NK-92 (cell line): ENCODE measurements around the gene STT3B.
"Not testable (repeated sequence)": the region's sequence is repeated elsewhere in the genome, so short reads cannot be mapped to it uniquely, and the experiment has no call there.

ENCODE experiments used
- DNase-seq: peaks from one replicate; lab custom pipeline; 2025; ENCODE audit not compliant: unreplicated experiment; lab: John Stamatoyannopoulos, UW

Gene STT3B

DNA sequence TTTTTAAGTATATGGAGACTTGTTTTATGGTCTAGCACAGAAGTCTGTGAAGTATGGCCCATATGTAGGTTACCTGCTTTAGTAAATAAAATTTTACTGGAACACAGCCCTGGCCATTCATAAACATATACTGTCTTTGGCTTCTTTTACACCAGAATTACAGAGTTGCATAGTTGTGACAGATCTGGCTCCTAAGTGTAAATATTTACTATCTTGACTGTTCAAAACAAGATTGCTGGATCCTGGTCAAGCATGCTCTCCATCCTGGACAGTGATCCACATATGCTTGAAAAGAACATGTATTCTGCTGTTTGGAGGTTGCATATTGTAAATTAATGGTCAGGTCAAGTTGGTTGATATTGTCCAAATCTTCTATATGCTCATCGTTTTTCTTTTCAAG is 57.9 kb downstream of the STT3B start:
- no peak for DNase-seq

DNA sequence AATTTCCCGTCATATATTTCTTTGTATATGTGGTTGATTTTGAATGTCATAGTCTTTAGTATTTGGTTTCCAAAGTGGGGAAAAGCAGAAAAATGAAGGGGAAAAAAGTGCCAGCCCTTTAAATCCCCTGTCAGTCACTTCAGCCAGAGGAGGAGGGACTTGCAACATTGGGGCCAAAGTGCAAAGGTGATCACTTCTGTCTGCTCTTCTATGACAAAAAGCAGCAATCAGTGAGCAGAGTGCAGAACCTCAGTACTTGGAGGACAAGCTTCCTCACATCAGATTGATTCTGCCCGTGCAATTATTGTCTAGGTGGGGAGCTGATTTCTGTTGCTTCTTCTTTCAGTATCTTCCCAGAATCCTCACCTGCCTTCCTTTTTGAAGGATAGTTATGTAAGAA is 60.0 kb downstream of the STT3B start:
- no peak for DNase-seq

DNA sequence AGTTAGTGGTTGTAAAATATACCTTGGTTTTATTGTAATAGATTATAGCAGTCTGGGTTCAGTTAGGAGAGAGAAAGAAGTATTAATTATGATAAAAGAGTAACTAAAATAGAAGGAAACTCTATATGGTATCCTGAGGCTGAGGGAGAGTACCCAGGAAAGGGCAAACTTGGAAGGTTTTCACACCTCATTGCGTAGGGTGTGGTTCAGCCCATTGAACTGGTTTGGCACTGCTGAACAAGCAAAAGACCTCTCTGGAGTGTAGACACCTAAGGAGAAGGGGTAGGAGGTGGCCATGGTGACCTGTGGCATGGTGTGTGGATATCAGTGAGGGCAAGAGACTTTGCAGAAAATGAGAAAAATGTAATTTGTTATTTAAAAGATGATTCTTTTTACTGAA is 63.5 kb downstream of the STT3B start:
- DNase-seq, result no peak

DNA sequence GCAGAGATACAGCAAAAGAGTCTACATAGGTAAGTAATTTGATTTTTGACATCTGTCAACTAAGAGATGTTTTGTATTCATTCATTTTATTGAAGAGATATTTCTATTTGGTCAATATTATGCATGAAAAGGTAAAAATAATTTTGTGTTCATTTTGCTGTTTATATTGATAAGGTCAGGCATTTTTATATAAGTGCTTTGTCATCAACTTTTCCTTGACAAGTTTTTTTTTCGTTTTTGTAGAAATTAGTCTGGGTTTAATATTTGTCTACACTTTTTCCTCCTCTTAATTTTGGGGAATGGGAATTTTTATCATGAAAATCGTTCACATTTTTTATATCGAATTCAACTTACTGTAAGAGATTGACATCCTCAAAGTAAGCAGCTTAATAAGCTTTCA is 67.7 kb downstream of the STT3B start:
- no peak for DNase-seq

DNA sequence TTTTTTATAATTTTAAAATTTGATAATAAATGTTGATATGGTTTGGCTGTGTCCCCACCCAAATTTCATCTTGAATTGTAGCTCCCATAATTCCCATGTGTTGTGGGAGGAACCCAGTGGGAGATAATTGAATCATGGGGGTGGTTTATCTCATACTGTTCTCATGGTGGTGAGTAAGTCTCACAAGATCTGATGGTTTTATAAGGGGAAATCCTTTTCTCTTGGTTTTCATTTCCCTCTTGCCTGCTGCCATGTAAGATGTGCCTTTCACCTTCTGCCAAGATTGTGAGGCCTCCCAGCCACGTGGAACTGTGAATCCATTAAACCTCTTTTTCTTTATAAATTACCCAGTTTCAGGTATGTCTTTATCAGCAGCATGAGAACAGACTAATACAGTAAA is 72.6 kb downstream of the STT3B start:
- DNase-seq, result not testable (repeated sequence)

DNA sequence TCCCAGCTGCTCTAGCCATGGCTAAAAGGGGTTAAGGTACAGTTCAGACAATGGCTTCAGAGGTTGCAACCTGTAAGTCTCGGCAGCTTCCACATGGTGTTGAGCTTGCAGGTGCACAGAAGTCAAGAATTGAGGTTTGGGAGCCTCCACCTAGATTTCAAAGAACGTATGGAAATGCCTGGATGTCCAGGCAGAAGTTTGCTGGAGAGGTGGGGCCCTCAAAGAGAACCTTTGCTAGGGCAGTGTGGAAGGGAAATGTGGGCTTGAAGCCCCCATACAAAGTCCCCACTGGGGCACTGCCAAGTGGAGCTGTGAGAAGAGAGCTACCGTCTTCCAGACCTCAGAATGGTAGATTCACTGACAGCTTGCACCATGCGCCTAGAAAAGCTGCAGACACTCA is 73.7 kb downstream of the STT3B start:
- DNase-seq, result no peak

DNA sequence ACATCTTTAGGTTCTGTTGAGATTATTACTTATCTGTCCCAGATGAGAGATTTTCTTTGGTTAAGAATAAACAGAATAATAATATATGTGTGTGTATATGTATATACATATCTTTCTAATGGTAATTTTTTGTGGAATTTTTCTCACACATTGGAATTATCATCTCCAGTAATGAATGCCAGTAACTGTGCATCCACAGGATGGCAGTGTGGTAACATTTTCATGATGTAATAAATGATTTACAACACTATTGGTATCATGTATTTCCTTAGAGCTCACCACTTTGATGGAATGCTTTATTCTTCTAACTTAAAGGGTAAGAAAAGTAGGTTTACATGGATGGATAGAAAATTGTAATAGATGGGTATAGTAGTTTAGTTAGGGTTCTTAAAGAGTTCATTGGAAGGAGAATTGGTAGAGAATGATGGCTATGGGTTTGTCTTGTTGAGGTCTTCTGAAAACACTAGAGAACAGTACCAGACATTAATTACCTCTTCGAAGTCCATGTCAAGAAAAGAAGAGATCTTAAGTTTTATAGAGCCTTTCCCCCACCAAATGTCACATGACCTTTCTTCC is 78.1 kb downstream of the STT3B start:
- DNase-seq, result no peak

DNA sequence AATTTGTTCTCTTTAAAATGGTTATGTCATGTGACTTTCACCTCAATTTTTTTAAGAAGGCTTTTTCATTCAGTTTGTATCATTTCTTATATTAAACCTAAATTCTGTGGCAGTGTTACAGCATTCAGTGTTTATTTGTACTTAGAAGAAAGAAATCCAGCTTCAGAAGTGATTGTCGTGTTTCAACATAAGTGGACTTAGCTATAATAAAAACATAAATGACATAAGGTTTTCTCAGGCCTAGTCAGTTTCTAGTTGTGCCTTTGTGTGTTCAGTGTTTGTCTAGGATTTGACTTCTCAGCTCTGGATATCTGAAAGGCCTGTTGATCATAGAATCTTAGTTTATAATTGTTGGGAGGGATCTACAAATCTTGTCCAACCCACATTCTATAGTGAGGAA is 80.5 kb downstream of the STT3B start:
- no peak for DNase-seq

DNA sequence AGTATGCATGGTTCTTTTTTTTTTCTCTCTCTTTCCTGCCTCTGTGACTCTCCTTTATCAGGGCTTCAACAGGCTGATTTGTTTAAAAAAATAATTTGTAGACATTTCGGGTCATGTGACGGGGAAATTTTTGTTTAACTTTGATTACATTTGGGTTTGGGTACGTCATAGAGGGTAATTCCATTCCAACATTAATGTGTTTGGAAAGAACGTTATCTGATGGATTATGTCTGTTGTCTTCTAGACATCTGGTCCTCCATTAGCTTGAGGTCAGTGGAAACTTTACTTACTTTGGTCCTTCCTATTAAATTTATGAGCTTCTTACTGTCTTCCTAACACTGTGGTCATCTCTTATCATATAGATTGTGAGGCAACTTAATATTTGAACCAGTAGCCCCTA is 80.9 kb downstream of the STT3B start:
- no peak for DNase-seq

DNA sequence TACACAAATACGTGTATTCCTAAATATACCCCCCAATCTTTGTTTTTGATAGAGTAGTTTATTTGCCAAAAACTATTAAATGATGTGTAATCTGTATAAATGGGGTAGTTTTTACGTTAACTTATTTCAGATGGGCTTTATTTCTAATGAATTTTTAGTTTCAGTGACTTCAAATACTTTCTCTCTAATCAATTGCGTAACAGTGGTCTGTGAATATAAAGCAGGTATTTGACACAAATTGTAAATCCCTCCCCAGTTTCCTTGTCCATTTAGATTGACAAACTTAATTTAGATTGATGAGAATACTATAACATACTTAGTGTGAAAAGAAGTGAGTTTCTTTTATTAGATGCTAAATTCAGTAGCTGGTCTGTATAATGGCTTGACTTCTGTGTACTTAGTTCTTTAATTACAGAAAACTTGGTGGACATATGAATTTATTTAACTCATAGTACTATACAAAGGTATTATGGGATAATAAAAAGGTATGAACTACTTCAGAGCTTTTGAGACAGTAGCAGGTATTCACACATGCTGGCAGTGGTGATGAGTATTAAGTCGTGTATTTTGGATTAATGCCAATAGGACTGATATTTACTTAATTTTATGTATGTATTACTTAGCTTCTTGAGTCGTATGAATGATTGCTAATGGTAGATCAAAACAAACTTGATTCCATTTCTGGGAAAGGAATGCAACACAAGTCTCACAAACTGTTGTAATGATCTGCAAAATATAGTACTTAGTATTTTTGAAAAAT is 81.6 kb downstream of the STT3B start:
- DNase-seq, result no peak

DNA sequence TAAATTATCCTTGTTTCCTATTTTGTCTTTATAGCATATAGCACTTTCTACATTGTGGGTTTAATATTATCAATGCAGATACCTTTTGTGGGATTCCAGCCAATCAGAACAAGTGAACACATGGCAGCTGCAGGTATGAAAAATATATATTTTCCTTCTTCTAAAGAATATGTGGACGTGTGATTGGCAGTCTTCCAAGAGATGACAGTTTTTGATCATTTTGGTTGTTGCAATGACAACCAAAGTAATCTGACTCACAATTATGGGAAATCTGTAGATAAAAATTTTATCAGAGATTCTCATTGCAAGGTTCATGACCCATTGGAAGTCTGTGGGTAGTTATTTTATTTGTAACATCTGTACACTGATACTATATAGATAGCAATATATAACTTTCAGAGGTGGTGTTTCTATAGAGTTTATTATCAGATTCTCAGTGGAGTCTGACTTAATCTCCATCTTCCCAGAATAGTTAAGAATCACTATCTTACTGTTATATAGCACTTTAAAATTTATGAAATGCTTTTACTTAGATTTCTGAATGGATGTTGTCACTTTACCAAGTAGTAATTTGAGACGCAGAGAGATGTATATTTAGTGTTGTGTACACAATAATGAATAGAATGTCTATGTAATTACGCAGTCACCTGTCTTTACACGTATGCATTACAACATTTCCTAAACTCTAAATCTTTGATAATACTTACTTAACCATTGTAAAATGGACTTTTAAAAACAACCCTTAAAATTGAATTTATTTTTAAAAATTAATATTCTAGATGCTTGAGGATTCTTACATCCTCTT is 82.5 kb downstream of the STT3B start:
- no peak for DNase-seq

DNA sequence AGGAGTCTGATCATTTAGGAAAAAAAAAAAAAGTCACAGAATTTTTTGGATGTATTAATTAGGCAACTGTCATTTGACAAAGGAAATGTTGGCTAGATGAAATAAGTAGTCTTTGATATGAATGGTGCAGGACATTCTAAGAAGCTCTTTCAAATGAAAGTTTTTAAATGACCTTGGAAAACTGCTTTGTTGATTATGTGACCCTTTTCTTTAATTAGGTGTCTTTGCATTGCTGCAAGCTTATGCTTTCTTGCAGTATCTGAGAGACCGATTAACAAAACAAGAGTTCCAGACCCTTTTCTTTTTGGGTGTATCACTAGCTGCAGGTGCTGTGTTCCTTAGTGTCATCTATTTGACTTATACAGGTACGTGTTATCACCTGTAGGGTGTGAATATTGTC is 84.0 kb downstream of the STT3B start:
- no peak for DNase-seq

DNA sequence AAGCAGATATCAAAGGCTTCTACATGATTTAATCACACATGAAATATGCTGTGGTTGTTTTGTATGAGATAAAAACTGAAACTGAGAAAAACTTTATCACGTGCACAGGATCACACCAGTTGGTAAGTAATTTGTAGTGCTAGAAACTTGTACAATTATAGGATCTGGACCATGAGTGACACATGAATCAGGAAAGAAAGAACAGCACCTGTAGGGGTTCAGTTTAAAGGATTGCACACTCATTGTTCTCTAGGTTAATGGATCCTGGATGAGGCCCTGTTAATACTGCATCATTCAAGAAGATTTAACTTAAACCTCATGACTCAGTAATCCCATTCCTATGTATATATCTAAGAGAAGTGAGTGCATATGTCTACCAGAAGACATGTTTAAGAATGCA is 87.9 kb downstream of the STT3B start:
- no peak for DNase-seq

DNA sequence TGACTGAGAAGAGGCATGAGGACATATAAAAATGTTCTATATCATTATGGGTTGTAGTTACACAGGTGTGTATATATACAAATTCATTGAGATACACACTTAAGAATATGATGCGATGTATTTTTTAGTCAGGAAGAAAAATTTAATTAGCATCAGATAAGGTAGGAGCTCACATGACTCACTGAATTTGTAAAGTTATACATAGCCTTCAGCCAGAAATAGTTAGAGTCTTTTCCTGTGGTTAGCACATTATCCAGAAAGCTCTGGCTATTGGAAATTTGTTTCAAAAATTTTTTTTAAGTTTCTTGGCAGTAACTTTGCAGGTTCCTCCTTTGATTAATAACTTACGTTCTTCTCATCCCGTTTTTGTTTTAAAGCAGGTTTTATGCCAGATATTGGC is 88.6 kb downstream of the STT3B start:
- no peak for DNase-seq

DNA sequence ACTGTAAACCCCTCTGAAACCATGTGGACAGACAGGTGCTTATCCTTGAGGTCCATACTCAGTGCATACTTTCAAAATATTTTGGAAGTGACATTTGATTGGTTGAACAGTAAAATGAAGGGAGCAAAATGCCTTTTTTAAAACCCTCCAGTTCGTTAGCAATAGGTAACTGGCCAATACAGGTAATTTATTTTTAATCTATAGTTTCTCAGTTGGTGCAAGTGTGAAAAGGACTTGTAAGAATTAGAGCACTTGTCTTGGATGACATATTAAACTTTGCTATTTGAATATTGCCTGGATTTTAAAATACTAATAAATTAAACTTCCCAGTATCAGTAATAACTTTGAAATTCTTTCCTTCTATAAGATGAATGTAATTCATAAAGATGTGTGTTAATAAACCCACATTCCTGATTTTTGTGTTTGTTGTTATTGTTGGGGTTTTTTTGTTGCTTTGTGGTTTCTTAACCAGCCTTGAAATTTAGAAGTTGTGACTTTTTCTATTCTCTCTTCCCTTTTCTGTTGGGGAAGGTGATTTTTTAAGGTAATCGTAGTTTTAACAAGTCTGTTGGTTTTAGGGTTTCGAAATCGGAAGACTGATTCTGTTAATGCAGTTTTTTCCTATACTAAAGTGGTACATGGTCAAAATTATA is 90.0 kb downstream of the STT3B start:
- DNase-seq, result no peak

DNA sequence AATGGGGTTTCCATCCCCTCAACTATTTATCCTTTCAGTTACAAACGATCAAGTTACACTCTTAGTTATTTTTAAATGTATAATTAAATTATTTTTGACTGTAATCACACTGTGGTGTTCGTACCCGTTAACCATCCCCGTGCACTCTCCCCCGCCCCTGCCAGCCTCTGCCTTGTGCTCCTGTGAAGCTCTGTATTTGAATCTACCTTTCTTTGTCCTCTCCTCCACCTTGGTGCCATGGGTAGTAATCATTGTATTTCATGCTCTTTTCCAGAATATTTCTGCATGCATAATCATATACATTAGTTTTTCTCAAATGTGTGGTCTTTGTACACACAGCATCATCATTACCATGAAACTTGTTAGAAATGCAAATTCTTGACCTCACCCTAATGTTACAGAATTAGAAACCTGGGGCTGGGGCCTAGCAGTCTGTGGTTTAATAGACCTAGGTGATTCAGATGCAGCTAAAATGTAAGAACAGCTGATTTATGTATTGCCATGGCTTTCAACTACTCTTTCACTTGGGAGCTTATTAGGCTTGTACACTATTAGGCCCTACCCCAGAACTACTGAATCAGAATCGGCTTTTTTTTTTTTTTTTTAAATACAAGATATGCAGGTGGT is 91.5 kb downstream of the STT3B start:
- DNase-seq, result no peak

DNA sequence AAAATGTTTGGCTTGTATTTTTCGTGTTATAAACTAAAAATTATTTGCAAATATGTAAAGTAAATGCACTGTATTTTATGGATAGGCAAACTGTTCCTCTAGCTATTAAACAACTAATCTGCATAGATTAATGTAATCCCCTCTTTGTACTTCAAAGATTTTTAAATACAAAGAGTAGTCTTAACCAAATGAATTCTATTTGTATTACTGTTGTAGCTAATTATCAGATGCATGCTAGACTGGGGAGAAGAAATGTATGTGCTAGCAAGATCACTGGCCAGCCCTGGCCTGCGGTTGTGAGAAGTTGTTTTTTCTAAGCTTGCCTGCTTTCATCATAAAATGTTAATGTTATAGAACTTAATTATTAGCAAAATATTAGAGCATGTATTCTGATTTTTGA is 92.6 kb downstream of the STT3B start:
- DNase-seq, result no peak

DNA sequence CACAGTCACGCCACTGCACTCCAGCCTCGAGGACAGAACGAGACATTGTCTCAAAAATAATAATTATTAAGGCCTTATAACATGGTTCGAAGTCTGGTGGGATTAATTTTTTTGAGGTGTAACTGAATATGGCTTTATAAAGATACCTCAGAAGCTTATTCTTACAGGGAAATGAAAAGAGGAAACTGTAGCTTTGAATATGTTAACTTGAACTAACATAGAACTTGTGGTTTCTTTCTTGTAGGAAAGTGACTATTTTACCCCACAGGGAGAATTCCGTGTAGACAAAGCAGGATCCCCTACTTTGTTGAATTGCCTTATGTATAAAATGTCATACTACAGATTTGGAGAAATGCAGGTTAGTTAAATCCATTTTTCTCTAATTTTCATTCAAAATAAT is 96.3 kb downstream of the STT3B start:
- no peak for DNase-seq

DNA sequence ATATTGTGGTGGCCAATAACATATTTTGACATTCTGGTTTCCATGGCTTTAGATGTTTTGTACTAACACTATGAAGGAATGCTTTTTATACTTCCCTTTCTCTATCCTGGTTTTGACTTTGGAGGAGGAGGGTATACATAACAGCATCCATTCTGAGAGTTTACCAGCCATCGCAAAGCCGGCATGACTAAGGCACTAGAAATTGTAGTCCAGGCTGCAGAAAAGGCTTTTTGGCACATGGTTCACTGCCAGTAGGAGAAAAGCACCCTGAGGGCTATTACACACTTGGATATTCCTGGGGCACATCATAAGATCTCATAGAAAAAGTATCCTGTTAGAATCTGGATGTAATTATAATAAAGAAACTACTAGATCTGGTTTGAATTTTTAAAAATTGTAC is 101.8 kb downstream of the STT3B start:
- DNase-seq, result no peak

DNA sequence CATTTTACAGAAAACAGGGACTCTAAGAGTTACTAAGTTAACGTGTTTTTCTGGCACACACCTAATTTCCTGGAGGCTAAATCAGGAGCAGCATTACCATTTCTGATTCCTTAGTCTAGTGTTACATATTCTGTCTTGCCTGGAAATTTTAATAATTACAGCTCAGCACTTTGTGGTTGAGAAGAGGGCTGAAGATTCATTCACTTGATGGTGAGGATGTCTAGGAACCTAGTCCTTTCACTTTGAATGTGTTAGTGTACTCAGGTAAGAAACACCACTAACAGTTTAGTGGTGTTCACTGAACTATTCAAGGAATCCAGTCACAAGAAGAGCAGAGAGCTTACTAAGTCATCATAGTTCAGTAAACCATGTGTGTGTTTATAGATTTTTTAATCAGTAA is 102.8 kb downstream of the STT3B start:
- no peak for DNase-seq

DNA sequence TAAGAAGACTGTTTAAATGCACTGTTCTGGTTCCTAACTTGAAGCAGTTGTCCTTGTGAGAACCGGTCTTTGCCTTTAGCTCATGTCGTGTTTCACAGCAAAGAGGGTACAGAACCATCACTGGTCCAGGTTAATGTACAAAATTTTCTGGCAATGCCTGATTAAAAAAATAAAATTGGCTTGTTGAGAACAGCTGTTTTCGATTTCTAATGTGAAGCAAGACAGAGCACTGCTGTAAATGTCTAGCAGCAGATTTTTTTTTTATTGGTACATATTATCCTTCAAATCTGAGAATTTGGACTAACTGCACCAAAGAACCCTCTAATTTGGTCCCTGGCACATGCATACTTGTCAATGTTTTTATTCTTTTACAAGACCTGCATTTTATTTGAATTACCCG is 103.3 kb downstream of the STT3B start:
- no peak for DNase-seq
